Mesothelial cell of epicardium (in vitro differentiated cells): ENCODE measurements around the gene EFNA3. TPM values are rescaled to one million over a fixed set of nuclear protein-coding genes. Genes with fewer than 3 reads are reported as not detected.

Source experiments
- DNase-seq, 2 experiments: peaks; one replicate each; pipeline ENCODE4 v3.0.0; 2021; ENCODE audit warnings: low spot score in 2 of 2; ENCODE audit not compliant: unreplicated experiment in 2 of 2
- H3K27ac Mint-ChIP-seq: 2 replicates; pipeline ENCODE4 v1.8.0; 2021; ENCODE audit warnings: mixed read lengths
- H3K27me3 Mint-ChIP-seq: 2 replicates; pipeline ENCODE4 v1.8.0; 2021; ENCODE audit warnings: low read depth, mixed read lengths
- H3K36me3 Mint-ChIP-seq: 2 replicates; pipeline ENCODE4 v1.8.0; 2021; ENCODE audit warnings: mixed read lengths
- H3K4me1 Mint-ChIP-seq: 2 replicates; pipeline ENCODE4 v1.8.0; 2021; ENCODE audit warnings: mixed read lengths
- H3K4me3 Mint-ChIP-seq: 2 replicates; pipeline ENCODE4 v1.8.0; 2021; ENCODE audit warnings: mild to moderate bottlenecking, moderate library complexity, mixed read lengths
- H3K9me3 Mint-ChIP-seq: 2 replicates; pipeline ENCODE4 v1.8.0; 2021; ENCODE audit warnings: mixed read lengths
- CTCF ChIP-seq: fragments of 200-600 bp; sonication (generic); IDR thresholded peaks from one replicate; pipeline ENCODE4 v1.5.0; 2021; ENCODE audit warnings: antibody characterized with exemption; ENCODE audit not compliant: unreplicated experiment
- total RNA-seq: library from RNA; stranded (reverse); gene quantifications from 3 replicates; pipeline ENCODE4 v1.2.1, GENCODE V29; 2021

Gene EFNA3
- total RNA-seq, 1 donor from 2014 or later = 14.6 TPM

- peak; percentile 68 to 93 for DNase-seq
- H3K4me1 Mint-ChIP-seq = peaks cover 36% of the 10 kb centered on the region
- TF ChIP-seq CTCF = peak; percentile 99
These were observed 7.6 kb downstream of the EFNA3 start for GRCh38 chr1:155086128-155086741.

GRCh38 chr1:155086856-155087535, 8.4 kb downstream of the EFNA3 start:
- H3K4me3 Mint-ChIP-seq = no peak overlapping the region

More at GRCh38 chr1:155086128-155086741, 7.6 kb downstream of the EFNA3 start:
- Mint-ChIP-seq H3K27ac (peak overlapping the region; percentile 34), H3K4me3 (peak overlapping the region; percentile 60), H3K27me3 (peaks cover 29% of the 10 kb centered on the region), H3K36me3 (no peaks in the 10 kb centered on the region), H3K9me3 (no peaks in the 10 kb centered on the region)

GRCh38 chr1:155091071-155092051, 12.7 kb downstream of the EFNA3 start:
- no peaks in the 10 kb centered on the region for H3K9me3 Mint-ChIP-seq
- DNase-seq = peak; percentile 69 to 95
- H3K27me3 Mint-ChIP-seq = no peaks in the 10 kb centered on the region
- no peaks in the 10 kb centered on the region for H3K36me3 Mint-ChIP-seq
- no peak overlapping the region for H3K4me3 Mint-ChIP-seq
- no peak overlapping the region for H3K27ac Mint-ChIP-seq
- H3K4me1 Mint-ChIP-seq = peaks cover 33% of the 10 kb centered on the region
- peak; percentile 98 for TF ChIP-seq CTCF

More at GRCh38 chr1:155086856-155087535, 8.4 kb downstream of the EFNA3 start:
- no peak overlapping the region for H3K27ac Mint-ChIP-seq
- peaks cover 23% of the 10 kb centered on the region for H3K27me3 Mint-ChIP-seq
- peaks cover 35% of the 10 kb centered on the region for H3K4me1 Mint-ChIP-seq
- no peaks in the 10 kb centered on the region for H3K36me3 Mint-ChIP-seq
- no peak for TF ChIP-seq CTCF
- no peaks in the 10 kb centered on the region for H3K9me3 Mint-ChIP-seq
- no peak for DNase-seq

GRCh38 chr1:155092131-155092530, 13.5 kb downstream of the EFNA3 start:
- Mint-ChIP-seq H3K4me1 (peaks cover 33% of the 10 kb centered on the region), H3K27ac (no peak overlapping the region), H3K27me3 (no peaks in the 10 kb centered on the region), H3K9me3 (no peaks in the 10 kb centered on the region), H3K36me3 (no peaks in the 10 kb centered on the region), H3K4me3 (no peak overlapping the region)
- no peak for DNase-seq
- no peak for TF ChIP-seq CTCF

GRCh38 chr1:155092641-155093040, 14.0 kb downstream of the EFNA3 start:
- Mint-ChIP-seq H3K27me3 (no peaks in the 10 kb centered on the region), H3K4me3 (no peak overlapping the region), H3K27ac (peak overlapping the region; percentile 56), H3K36me3 (no peaks in the 10 kb centered on the region), H3K4me1 (peaks cover 33% of the 10 kb centered on the region), H3K9me3 (no peaks in the 10 kb centered on the region)
- DNase-seq = no peak
- TF ChIP-seq CTCF = no peak
